Stimulated activated CD8-positive, alpha-beta memory T cell treated with anti-CD3 and anti-CD28 coated beads, Interleukin-12 subunit alpha, Interleukin-12 subunit beta, amount 100 ng/mL, for 24 hours (primary cell): ENCODE data around the gene IFT43.

Source experiments
- DNase-seq: peaks from one replicate; pipeline ENCODE4 v3.0.0-alpha.2; 2020; ENCODE audit errors: extremely low read depth

The IFT43 gene

DNA sequence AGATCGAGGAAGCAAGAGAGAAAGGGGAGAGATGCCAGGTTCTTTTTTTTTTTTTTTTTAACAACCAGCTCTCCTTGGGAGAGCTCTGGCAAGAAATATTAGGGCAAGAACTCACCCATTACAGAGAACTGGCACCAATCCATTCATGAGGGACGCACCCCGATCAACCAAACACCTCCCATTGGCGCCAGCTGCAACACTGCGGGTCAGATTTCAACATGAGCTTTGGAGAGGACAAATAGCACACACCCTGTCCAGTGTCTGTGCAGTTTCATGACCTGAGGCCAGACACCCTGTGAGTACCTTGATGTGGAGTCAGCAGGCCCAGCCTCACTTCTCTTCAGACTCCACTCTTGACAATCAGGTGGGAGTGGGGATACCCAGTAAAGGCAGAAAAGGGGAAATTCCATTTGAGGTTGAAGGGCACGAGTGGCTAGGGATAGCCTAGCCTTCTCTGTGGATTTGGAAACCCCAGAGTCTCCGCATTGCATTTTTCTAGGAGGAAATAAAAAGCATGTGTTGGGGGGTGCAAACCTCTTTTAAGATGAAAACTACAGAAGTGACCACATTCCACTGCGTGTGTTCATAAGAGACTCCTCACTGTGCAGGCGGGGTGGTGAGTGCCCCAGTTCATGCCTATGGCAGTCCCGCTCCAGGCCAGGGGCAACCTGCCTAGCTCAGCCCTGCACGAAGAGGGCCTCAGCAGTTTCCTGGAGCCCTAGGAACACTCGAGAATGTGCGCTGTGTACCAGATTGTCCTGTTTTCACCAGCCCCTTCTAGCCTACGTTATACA, 123.7 kb downstream of the IFT43 start:
- DNase-seq: no peak

GRCh38 chr14:76112889-76113624, 127.5 kb downstream of the IFT43 start:
- DNase-seq: no peak

DNA sequence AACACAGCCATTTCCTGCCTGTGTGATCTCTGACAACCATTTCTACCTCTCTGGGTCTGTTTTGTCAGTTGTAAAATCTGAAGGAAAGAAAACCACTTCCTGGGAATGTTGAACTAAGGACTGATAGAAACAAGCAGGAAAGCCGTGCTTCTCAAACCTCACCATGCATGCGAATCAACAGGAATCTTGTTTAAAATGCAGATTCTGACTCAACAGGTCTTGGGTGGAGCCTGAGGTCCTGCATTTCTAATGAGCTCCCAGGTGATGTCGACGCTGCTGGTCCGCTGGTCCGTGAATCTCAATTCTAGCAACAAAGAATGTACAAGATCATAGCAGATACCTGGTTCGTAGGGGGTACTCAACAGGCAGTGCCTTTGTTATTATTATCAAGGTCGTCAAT, 128.1 kb downstream of the IFT43 start:
- no peak for DNase-seq

DNA sequence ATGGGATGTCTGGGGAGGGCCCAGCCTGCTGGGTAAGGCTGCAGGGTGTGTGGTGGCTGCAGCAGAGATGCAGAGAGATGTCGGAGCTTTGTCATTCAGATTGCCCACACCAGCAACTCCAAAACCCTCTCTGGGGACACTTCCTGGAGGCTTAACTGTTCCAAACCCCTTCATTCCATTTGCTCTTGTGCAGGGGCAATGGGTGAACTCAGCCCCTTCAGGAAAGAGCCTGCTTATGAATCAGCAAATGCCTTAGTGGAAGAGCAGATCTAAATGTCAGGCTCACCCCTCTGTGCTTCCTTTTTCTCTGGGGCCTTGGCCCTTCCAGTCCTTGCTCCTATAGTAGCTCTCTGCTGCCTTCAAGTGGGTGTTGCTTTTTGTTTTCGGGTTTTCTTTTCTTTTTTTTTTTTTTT, 129.5 kb downstream of the IFT43 start:
- no peak for DNase-seq

DNA sequence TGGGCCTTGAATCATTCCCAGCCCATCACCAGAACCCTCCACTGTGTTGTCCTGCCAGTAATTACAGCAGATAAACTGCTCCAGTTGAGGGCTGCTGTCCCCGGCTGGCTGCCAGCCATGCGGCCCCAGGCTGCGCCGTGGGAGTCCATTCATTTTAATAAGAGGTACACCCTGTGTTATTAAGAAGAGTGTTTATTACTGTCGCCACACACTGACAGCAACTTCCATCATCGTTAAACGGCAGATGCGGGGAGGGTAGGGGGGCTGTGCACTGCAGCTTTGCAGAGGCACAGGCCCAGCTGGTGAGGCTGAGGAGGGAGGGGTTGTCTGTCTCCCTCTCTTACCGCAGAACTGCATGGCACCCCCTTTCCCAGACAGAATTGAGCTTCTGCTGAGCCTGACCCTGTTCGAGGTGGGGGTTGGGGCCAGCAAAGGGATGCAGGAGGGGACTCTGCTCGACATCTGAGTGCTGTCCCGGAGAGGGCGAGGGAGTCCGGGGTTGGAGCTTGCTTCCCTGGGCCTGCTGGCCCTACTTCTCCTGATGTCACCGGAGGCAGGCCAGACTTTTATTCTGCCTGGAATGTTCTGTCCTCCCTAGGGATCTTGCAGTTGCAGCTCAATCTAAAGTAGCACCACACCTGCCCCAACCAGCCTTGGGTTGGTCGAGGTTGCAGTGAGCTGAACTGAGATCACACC, 132.4 kb downstream of the IFT43 start:
- no peak for DNase-seq

- no peak for DNase-seq
Measured at GRCh38 chr14:76118594-76118993, 133.0 kb downstream of the IFT43 start.

- no peak for DNase-seq
Measured at GRCh38 chr14:76121089-76121748, 135.7 kb downstream of the IFT43 start.

DNA sequence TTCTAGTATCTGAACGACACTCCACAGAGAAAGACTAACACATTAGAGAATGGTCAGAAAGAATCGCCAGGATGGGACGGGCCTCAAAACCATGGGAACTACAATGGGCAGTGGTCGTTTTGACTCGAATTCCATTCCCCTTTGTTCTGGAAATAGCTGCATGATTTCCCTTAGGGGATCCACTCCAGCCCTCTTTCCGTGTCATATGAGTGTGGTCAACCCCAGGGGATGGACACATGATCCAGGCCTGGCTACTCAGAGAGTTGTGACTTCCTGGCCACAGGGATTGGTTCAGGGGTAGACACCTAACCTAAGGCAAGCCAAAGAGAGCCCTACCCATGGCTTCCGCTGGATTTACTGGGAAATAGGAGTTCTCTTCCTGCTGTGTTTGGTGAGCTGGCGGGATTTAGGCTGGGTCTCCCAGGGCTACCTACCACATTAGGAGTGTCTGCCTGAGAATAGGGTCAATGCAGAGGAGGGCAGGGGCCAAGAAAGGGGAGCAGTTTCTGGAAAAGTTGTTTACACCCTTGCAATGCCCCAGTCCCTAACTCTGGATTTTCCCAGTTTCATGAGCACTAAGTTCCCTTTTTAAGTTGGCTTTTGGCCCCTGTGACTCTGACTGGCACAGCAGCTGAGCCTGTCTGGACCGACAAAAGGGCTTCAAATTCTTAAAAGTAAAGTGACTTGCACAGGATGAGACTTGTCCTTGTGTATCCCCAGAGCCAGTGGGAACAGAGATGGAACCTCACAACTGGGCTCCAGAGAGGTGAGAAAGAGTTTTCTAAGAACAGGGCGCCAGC, 138.1 kb downstream of the IFT43 start:
- no peak for DNase-seq

DNA sequence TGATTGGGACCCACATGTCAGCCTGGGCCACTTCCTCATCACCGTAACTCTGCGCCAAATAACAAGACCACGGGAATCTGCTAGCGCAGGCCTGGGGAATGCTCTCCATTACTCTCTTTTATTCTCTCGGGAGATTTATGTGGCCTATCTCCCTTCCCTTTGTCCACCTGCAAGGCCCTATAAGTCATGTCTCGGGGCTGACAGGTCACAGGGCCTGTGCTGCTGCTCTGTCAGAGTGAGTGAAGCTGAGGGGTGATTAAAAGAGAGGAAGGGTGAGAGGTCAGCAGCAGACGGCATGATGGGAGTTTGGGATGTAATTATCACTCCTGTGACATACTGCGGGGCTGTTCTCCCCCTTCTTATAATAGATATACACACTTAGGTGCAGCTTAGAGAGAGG, 139.9 kb downstream of the IFT43 start:
- no peak for DNase-seq

DNA sequence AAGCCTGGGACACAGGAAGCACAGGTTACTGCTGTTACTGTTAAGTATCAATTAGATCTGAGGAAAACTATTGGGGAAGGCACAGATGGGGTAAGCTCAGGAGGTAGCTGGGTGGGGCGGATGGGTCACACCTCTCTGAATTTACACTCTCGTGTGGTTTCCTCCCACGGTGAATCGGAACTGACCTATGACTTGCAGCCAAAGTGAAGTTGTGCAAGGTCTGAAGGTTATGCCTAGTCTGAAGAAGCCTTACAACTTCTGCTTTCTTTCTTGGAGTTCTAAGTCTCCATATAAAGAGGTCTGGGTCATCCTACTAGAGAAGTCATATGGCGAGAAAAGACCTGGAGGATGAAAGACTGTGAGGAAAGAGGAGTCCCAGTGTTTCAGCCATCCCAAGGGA, 140.5 kb downstream of the IFT43 start:
- no peak for DNase-seq

DNA sequence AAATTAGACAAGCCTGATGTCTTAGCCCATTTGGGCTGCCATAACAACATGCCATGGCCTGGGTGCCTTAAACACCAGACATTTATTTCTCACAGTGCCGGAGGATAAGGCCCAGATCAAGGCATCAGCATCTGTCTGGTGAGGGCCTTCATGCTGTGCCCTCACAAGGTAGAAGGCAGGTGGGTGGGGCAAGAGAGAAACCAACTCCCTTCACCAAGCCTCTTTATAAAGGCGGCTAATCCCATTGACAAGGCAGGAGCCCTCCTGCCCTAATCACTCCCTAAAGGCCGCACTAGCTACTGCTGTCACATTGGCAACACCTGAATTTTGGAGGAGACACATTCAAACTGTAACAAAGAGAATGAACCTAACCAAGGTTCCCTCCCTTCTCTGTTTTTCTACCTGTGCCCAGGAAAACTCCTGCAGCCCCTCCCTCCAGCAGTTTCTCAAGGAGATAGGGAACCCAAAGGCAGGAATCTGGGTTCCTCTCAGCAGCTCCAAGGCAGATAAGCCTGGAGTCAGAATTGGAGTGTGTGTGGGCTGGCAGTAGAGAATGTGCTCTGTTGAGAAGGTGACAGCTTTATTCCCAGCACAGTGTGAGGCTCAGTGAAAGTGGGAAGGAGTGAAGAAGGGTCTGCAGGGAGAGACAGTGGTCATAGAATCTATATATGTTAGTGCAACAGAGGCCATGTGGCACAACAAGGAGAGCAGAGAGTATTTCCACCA, 144.5 kb downstream of the IFT43 start:
- DNase-seq: no peak

GRCh38 chr14:76131071-76131965, 145.8 kb downstream of the IFT43 start:
- no peak for DNase-seq

- no peak for DNase-seq
Measured at GRCh38 chr14:76133103-76133502, 147.5 kb downstream of the IFT43 start.
